Measurements from ENCODE around the gene XAGE1A. TPM values are rescaled to one million over a fixed set of nuclear protein-coding genes. Genes with fewer than 3 reads are reported as not detected.
"Not testable (repeated sequence)": the region's sequence is repeated elsewhere in the genome, so short reads cannot be mapped to it uniquely, and the experiment has no call there.

XAGE1A gene
- 1.7 and 2.2 TPM in 2 replicates for total RNA-seq (2014; rRNA removed; shearing (Covaris generic))
- polyA plus RNA-seq (2015; cell fraction: cytosol; rRNA removed) = not detected in 2 replicates
- polyA plus RNA-seq (2015; cell fraction: nucleus; rRNA removed) = not detected in 2 replicates

GRCh38 chrX:52495545-52496418 is at the start of gene XAGE1A:
Gene XAGE1A, plus strand, starts transcription at chrX:52495808. Its CDS starts 1,554 bp downstream, at chrX:52497362.
- DNase-seq (ENCODE audit: low read depth) = not testable (repeated sequence)

- not testable (repeated sequence) for DNase-seq (ENCODE audit: low read depth)
These were observed 43.6 kb upstream of the XAGE1A start for GRCh38 chrX:52452031-52452430.

GRCh38 chrX:52471301-52471700 is 24.3 kb upstream of the XAGE1A start:
- not testable (repeated sequence) for DNase-seq (ENCODE audit: low read depth)

GRCh38 chrX:52496419-52496772 is 788 bp downstream of the XAGE1A start:
- DNase-seq (ENCODE audit: low read depth) = not testable (repeated sequence)

GRCh38 chrX:52501362-52501761 is 5.8 kb downstream of the XAGE1A start:
- not testable (repeated sequence) for DNase-seq (ENCODE audit: low read depth)

GRCh38 chrX:52504551-52504950 is 8.9 kb downstream of the XAGE1A start:
- no peak for DNase-seq (ENCODE audit: low read depth)

- no peak for DNase-seq (ENCODE audit: low read depth)
These were observed 11.7 kb downstream of the XAGE1A start for GRCh38 chrX:52507331-52507730.

- no peak for DNase-seq (ENCODE audit: low read depth)
These were observed 14.3 kb downstream of the XAGE1A start for GRCh38 chrX:52509916-52510315.

GRCh38 chrX:52511126-52511525 is 15.5 kb downstream of the XAGE1A start:
- not testable (repeated sequence) for DNase-seq (ENCODE audit: low read depth)

GRCh38 chrX:52516110-52516986 is 20.7 kb downstream of the XAGE1A start:
- not testable (repeated sequence) for DNase-seq (ENCODE audit: low read depth)

GRCh38 chrX:52516987-52517325 is 21.3 kb downstream of the XAGE1A start, which contains the start of gene XAGE1B:
Gene XAGE1B, minus strand, starts transcription at chrX:52517063. Its CDS starts 1,536 bp downstream, at chrX:52515527.
- DNase-seq (ENCODE audit: low read depth) = not testable (repeated sequence)

GRCh38 chrX:52541051-52541450 is 45.4 kb downstream of the XAGE1A start:
- DNase-seq (ENCODE audit: low read depth) = not testable (repeated sequence)

GRCh38 chrX:52542311-52542710 is 46.7 kb downstream of the XAGE1A start:
- DNase-seq (ENCODE audit: low read depth) = no peak

GRCh38 chrX:52544147-52544840 is 48.7 kb downstream of the XAGE1A start:
- no peak for DNase-seq (ENCODE audit: low read depth)

GRCh38 chrX:52548769-52549168 is 53.2 kb downstream of the XAGE1A start:
- not testable (repeated sequence) for DNase-seq (ENCODE audit: low read depth)

Small RNA genes lying within 50 kb of the gene (small RNA-seq; reads per million reads assigned to genes)
- not detected for gene BX510359.8
- gene RBM22P7 = not detected

Other genes starting within 250 kb of the XAGE1A start
- gene XAGE2, start 126.8 kb upstream of the XAGE1A start, total RNA-seq (2014; rRNA removed; shearing (Covaris generic)) = 0.61 TPM in 1 of 2 replicates, not detected in the other
- gene XAGE1B, start 21.3 kb downstream of the XAGE1A start, total RNA-seq (2014; rRNA removed; shearing (Covaris generic)) = 1.7 and 4.8 TPM in 2 replicates
- not detected in 2 replicates for gene SSX7, start 159.1 kb downstream of the XAGE1A start, total RNA-seq (2014; rRNA removed; shearing (Covaris generic))
- gene SSX2, start 211.4 kb downstream of the XAGE1A start, total RNA-seq (2014; rRNA removed; shearing (Covaris generic)) = 0.13 TPM in 1 of 2 replicates, not detected in the other

Measured in HT1080 (cell line).